ENCODE results near the gene SPRR1A. TPM values are rescaled to one million over a fixed set of nuclear protein-coding genes. Genes with fewer than 3 reads are reported as not detected.
A peak's percentile ranks its signal among the peaks of the same experiment; 100 is the strongest.
"Not testable (repeated sequence)": the region's sequence is repeated elsewhere in the genome, so short reads cannot be mapped to it uniquely, and the experiment has no call there.

Gene SPRR1A
- total and polyA plus RNA-seq, 10 of the 15 experiments (the other 5 are each of a cell fraction or from before 2014, with no cell fraction given) = not detected

- no peak for TF ChIP-seq KDM1A (IDR thresholded peaks at IDR 0.05; ENCODE audit: borderline replicate concordance)
- no peak for TF ChIP-seq NFIC (IDR thresholded peaks at IDR 0.05; ENCODE audit: low read depth, low read length)
Measured at GRCh38 chr1:153001382-153001781, 17.5 kb downstream of the SPRR1A start, which contains the start of gene SPRR3 (continued).

GRCh38 chr1:153011235-153011758, 27.4 kb downstream of the SPRR1A start:
- H3K36me3 ChIP-seq (ENCODE audit: control insufficient read depth in 2 of 2, insufficient read depth in 2 of 2, low read length in 1 of 2); RAD21 ChIA-PET (ENCODE audit: unreplicated experiment); H3K9ac ChIP-seq (ENCODE audit: control insufficient read depth, insufficient read depth, low read length); CTCF ChIA-PET; H2AFZ ChIP-seq (ENCODE audit: control insufficient read depth, low read depth, low read length); H3K79me2 ChIP-seq (ENCODE audit: control insufficient read depth, insufficient read depth, low read length); in situ Hi-C loops (cut with MboI); H3K27me3 ChIP-seq (replicated peaks in 1 of 2; ENCODE audit: control insufficient read depth in 2 of 2, insufficient read depth in 2 of 2, low read length in 1 of 2); POLR2A ChIA-PET; ATAC-seq; intact Hi-C loops (cut with micrococcal nuclease; ENCODE audit: unreplicated experiment); H3K9me3 ChIP-seq (replicated peaks; ENCODE audit: control insufficient read depth, insufficient read depth, low read length); DNase-seq (ENCODE audit: low read depth, low spot score); H4K20me1 ChIP-seq (ENCODE audit: control insufficient read depth, insufficient read depth); BruUV-seq (replicated peaks); H3K4me3 ChIP-seq; H3K4me2 ChIP-seq (ENCODE audit: control insufficient read depth, insufficient read depth); H3K27ac ChIP-seq (ENCODE audit: control insufficient read depth, insufficient read depth); FAIRE-seq; H3K4me1 ChIP-seq (ENCODE audit: control insufficient read depth, insufficient read depth, low read length): not testable (repeated sequence)
- WGBS (ENCODE audit: insufficient coverage, insufficient replicate concordance, low lambda C conversion rate, missing lambda C conversion rate) = 41% methylated on average over 8 of the region's 8 CpGs
- SMC1A ChIA-PET (ENCODE audit: uncharacterized antibody, unreplicated experiment) = interaction anchor here (1.0 kb wide), 1 partner anchor 22 kb away, joined by 3 read pairs; no protein-coding TSS in a partner anchor
- TF ChIP-seq NFYB (IDR thresholded peaks at IDR 0.05; ENCODE audit: insufficient read depth, low read depth, low read length) = peak; percentile 77

- H3K4me1 ChIP-seq (ENCODE audit: control insufficient read depth, insufficient read depth, low read length) = not testable (repeated sequence)
Measured at GRCh38 chr1:153021829-153022228, 37.9 kb downstream of the SPRR1A start.

More at GRCh38 chr1:153021829-153022228, 37.9 kb downstream of the SPRR1A start:
- ATAC-seq; H2AFZ ChIP-seq (ENCODE audit: control insufficient read depth, low read depth, low read length); CTCF ChIA-PET; H3K9me3 ChIP-seq (replicated peaks; ENCODE audit: control insufficient read depth, insufficient read depth, low read length); H3K79me2 ChIP-seq (ENCODE audit: control insufficient read depth, insufficient read depth, low read length); intact Hi-C loops (cut with micrococcal nuclease; ENCODE audit: unreplicated experiment); H3K4me3 ChIP-seq; H3K4me2 ChIP-seq (ENCODE audit: control insufficient read depth, insufficient read depth); H3K27me3 ChIP-seq (replicated peaks in 1 of 2; ENCODE audit: control insufficient read depth in 2 of 2, insufficient read depth in 2 of 2, low read length in 1 of 2); H4K20me1 ChIP-seq (ENCODE audit: control insufficient read depth, insufficient read depth); H3K36me3 ChIP-seq (ENCODE audit: control insufficient read depth in 2 of 2, insufficient read depth in 2 of 2, low read length in 1 of 2); BruUV-seq (replicated peaks); FAIRE-seq; RAD21 ChIA-PET (ENCODE audit: unreplicated experiment); DNase-seq (ENCODE audit: low read depth, low spot score); H3K9ac ChIP-seq (ENCODE audit: control insufficient read depth, insufficient read depth, low read length); H3K27ac ChIP-seq (ENCODE audit: control insufficient read depth, insufficient read depth); in situ Hi-C loops (cut with MboI): not testable (repeated sequence)
- 0% methylated on average over 2 of the region's 2 CpGs for WGBS (ENCODE audit: insufficient coverage, insufficient replicate concordance, low lambda C conversion rate, missing lambda C conversion rate)
- POLR2A ChIA-PET = interaction anchor here (0.6 kb wide), 1 partner anchor 9 kb away, joined by 3 read pairs; the partner anchor contains the start of gene SPRR1B
- SMC1A ChIA-PET (ENCODE audit: uncharacterized antibody, unreplicated experiment) = interaction anchor here (1.1 kb wide), 1 partner anchor 170 kb away, joined by 3 read pairs; no protein-coding TSS in a partner anchor

Data from GM12878 (cell line).